Measurements from ENCODE around the gene MOCS3. TPM values are rescaled to one million over a fixed set of nuclear protein-coding genes. Genes with fewer than 3 reads are reported as not detected.

Gene MOCS3
- 1 to 10 TPM; 5.7 to 5.9 TPM for total RNA-seq

DNA sequence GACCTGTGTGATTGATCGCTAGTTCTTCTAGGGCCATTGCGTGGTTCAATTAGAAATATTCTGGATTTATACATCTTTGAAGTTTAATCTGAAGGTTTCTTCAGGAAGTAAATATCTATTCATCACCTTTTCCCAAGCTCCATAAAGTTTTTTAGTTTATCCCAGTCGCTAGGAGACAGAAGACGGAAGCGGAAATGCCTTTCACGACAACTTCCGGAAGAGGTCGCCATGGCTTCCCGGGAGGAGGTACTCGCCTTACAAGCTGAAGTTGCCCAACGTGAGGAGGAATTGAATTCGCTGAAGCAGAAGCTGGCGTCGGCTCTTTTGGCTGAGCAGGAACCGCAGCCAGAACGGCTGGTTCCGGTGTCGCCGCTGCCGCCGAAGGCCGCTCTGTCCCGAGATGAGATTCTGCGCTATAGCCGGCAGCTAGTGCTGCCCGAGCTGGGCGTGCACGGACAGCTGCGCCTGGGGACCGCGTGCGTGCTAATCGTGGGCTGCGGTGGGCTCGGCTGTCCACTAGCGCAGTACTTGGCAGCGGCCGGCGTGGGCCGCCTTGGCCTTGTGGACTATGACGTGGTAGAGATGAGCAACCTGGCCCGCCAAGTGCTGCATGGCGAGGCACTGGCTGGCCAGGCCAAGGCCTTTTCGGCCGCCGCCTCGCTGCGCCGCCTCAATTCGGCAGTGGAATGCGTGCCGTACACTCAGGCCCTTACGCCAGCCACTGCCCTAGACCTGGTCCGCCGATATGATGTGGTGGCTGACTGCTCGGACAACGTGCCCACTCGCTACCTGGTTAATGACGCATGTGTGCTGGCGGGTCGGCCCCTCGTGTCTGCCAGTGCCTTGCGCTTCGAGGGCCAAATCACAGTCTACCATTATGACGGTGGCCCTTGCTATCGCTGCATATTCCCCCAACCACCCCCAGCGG is at the start of gene MOCS3:
Gene MOCS3, plus strand, starts transcription at position 204 of the 928 bp plus-strand sequence. Its CDS starts 25 bp downstream, at position 229.
- Mint-ChIP-seq H3K9me3 (no peaks in the 10 kb centered on the region), H3K36me3 (no peaks in the 10 kb centered on the region)

DNA sequence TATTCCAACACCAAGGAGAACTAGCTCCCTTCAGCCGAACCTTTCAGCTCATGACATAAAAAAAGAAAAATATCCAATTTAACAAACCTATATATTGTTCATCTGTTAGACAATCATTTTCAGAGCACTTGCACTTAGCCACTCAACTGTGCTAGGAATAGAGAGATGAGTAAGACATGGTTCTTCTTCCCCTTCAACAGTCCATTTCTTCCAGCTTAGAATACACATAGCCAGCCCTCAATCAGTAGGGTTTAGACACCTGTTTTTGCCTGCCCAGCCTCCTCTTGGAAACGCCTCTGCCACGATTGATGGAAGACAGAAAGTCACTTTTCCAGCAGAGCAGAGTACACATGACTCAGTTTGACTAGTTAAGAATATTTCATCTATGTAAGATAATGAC is 49.2 kb upstream of the MOCS3 start:
- no peak for ATAC-seq
- H3K4me3 Mint-ChIP-seq: no peak overlapping the region
- peak overlapping the region in 1 of 2 donors; percentile 10 for H3K27ac Mint-ChIP-seq
- no peaks in the 10 kb centered on the region for H3K27me3 Mint-ChIP-seq
- H3K4me1 Mint-ChIP-seq (ENCODE audit: low read depth in 2 of 2): peaks cover 53% of the 10 kb centered on the region in 2 donors
- no peak for DNase-seq (ENCODE audit: low spot score)
- no peaks in the 10 kb centered on the region for H3K9me3 Mint-ChIP-seq
- no peaks in the 10 kb centered on the region for H3K36me3 Mint-ChIP-seq

More for the DNA sequence above, at the start of gene MOCS3:
- Mint-ChIP-seq H3K4me1 (ENCODE audit: low read depth in 2 of 2) (peaks cover 29 to 41% of the 10 kb centered on the region in 2 donors), H3K4me3 (peak within 1 kb of the TSS; percentile 95), H3K27ac (peak within 1 kb of the TSS; percentile 94 to 100), H3K27me3 (no peaks in the 10 kb centered on the region)
- ATAC-seq (peak; percentile 82 to 91), DNase-seq (ENCODE audit: low spot score) (peak; percentile 90)

- Mint-ChIP-seq H3K27ac (peak overlapping the region; percentile 30 to 42), H3K36me3 (no peaks in the 10 kb centered on the region), H3K4me1 (ENCODE audit: low read depth in 2 of 2) (peaks cover 57 to 64% of the 10 kb centered on the region in 2 donors), H3K27me3 (no peaks in the 10 kb centered on the region), H3K9me3 (no peaks in the 10 kb centered on the region), H3K4me3 (no peak overlapping the region)
- no peak for ATAC-seq
- no peak for DNase-seq (ENCODE audit: low spot score)
Observed at GRCh38 chr20:50911030-50911429, 47.6 kb upstream of the MOCS3 start.

DNA sequence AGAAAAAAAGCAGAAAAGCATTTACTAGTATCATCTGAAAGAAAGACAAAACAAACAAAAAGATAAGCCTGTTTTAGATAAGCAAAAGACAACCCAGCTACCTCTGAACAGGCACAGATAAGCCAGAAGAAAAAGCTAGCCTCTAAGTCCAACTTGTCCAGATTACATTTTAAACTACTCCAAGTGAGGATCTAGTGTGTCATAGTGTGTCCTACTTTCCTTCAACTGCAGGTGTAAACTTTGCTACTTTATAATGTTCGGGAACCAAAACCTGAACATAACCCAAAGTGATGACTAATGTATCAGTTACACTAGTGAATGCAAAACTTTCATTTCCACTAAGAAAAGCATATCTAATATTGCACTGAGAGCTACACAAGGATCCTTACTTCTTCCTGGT is 46.9 kb upstream of the MOCS3 start:
- peak overlapping the region; percentile 30 to 42 for H3K27ac Mint-ChIP-seq
- peaks cover 58 to 68% of the 10 kb centered on the region in 2 donors for H3K4me1 Mint-ChIP-seq (ENCODE audit: low read depth in 2 of 2)
- peak overlapping the region; percentile 9 for H3K4me3 Mint-ChIP-seq
- H3K9me3 Mint-ChIP-seq: no peaks in the 10 kb centered on the region
- H3K36me3 Mint-ChIP-seq: no peaks in the 10 kb centered on the region
- DNase-seq (ENCODE audit: low spot score): no peak
- H3K27me3 Mint-ChIP-seq: no peaks in the 10 kb centered on the region
- no peak for ATAC-seq

GRCh38 chr20:50913690-50914375 is 44.8 kb upstream of the MOCS3 start:
- peak; percentile 83 to 95 for ATAC-seq
- Mint-ChIP-seq H3K27ac (peak overlapping the region; percentile 6 to 34), H3K4me1 (ENCODE audit: low read depth in 2 of 2) (peaks cover 64 to 78% of the 10 kb centered on the region in 2 donors), H3K27me3 (no peaks in the 10 kb centered on the region), H3K36me3 (no peaks in the 10 kb centered on the region), H3K4me3 (no peak overlapping the region), H3K9me3 (no peaks in the 10 kb centered on the region)
- no peak for DNase-seq (ENCODE audit: low spot score)

DNA sequence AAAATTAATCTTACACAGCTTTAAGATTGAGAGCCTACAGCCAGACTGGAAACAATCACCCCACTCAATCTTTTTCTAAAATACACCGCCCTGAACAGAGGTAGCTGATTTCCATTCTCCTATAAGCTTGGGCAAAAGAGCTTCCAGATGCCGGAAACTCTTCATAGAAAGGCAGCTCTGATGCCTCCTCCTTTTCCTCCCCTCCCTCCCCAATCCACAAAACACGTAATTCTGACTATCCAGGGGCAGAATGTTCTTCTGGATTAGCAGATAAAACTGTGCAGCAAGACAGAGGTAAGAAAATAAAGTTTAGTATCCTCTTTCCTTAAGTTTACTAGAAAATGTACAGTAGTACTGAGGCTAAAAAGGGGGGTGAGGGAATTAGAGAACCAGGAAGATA is 43.2 kb upstream of the MOCS3 start:
- Mint-ChIP-seq H3K27ac (peak overlapping the region; percentile 6 to 34), H3K4me1 (ENCODE audit: low read depth in 2 of 2) (peaks cover 60 to 74% of the 10 kb centered on the region in 2 donors), H3K36me3 (no peaks in the 10 kb centered on the region), H3K27me3 (no peaks in the 10 kb centered on the region), H3K9me3 (no peaks in the 10 kb centered on the region), H3K4me3 (no peak overlapping the region)
- DNase-seq (ENCODE audit: low spot score) (no peak), ATAC-seq (no peak)

DNA sequence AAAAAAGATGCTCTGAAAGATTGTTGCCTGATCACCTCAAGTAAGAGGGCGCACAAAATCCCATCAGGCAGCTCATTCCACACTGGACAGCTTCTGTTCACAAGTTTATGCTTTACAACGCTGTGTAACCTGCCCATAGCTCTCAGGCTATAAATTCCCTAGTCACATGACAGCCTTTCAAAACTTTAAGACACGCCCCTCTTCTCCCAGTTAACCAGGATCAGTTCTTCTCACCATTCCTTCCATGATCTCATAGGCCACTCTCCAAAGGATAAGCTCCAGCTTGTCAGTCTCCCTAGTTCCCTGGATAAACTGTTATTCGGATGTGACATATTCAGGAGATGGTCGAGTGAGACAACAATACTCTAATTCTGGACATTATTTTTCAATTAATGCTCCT is 42.4 kb upstream of the MOCS3 start:
- no peaks in the 10 kb centered on the region for H3K9me3 Mint-ChIP-seq
- H3K4me3 Mint-ChIP-seq: no peak overlapping the region
- no peak for ATAC-seq
- H3K27me3 Mint-ChIP-seq: no peaks in the 10 kb centered on the region
- no peak for DNase-seq (ENCODE audit: low spot score)
- H3K36me3 Mint-ChIP-seq: no peaks in the 10 kb centered on the region
- peaks cover 57 to 76% of the 10 kb centered on the region in 2 donors for H3K4me1 Mint-ChIP-seq (ENCODE audit: low read depth in 2 of 2)
- H3K27ac Mint-ChIP-seq: peak overlapping the region; percentile 40 to 77

DNA sequence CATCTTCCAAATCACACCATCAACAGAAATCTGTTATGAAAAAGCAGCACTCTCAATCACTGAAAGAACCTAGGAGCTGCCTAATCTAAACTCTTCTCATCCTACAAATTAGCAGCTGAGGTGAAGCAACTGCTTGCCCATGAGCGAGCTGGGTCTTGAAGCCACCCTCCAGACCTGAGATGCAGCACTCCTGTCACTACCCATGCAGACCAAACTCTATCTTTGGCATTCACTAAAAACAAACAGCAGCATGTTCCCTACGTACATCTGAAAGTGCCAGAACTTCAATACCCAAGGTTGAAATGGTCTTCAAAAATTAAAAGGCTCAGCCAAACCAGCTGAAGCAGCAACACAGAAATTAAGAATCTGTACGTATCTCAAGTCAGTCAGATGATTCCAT is 41.7 kb upstream of the MOCS3 start:
- no peak for ATAC-seq
- no peak for DNase-seq (ENCODE audit: low spot score)
- Mint-ChIP-seq H3K27me3 (no peaks in the 10 kb centered on the region), H3K4me1 (ENCODE audit: low read depth in 2 of 2) (peaks cover 57 to 76% of the 10 kb centered on the region in 2 donors), H3K4me3 (no peak overlapping the region), H3K9me3 (no peaks in the 10 kb centered on the region), H3K27ac (peak overlapping the region; percentile 40 to 77), H3K36me3 (no peaks in the 10 kb centered on the region)

DNA sequence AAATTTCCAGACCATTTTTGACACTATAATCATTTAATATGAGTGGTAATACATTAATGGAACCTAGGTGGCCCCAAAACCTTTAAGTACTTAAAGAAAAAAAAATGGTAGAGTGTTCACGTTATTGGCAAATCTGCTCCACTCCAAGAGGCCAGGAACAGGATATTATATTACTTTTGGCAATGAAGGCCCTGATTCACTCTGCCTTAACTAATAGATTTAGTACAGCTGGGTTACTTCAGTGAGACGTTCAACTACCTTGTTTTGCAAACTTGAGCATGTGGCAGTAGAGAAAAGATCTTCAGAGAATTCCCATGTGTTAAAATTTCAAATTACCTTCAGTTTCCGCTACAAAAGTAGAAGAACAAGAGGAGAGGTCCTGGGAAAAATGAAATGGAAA is 40.2 kb upstream of the MOCS3 start:
- Mint-ChIP-seq H3K27me3 (no peaks in the 10 kb centered on the region), H3K4me3 (no peak overlapping the region), H3K9me3 (no peaks in the 10 kb centered on the region), H3K4me1 (ENCODE audit: low read depth in 2 of 2) (peaks cover 57 to 78% of the 10 kb centered on the region in 2 donors), H3K27ac (no peak overlapping the region), H3K36me3 (no peaks in the 10 kb centered on the region)
- DNase-seq (ENCODE audit: low spot score) (no peak), ATAC-seq (no peak)

DNA sequence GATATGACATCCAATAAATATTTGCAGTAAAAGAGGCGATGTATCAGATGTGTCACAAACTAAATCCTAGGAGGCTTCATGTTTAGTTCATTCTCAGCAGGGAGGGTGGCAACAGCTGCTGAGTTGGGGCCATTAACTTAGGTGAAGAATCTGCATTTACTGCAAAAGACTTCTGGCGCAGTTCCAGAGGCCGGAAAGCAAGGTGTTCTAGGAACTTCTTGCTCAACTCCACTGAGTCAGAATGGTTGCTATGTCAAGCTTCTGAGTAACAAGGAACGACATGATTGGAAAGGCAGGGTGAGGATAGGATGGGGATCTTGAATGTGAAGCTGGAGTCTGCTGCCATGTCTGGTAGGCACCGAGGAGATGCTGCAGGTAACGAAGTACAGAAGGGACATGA is 39.1 kb upstream of the MOCS3 start:
- H3K36me3 Mint-ChIP-seq: no peaks in the 10 kb centered on the region
- H3K27me3 Mint-ChIP-seq: no peaks in the 10 kb centered on the region
- no peak for DNase-seq (ENCODE audit: low spot score)
- peak overlapping the region in 1 of 2 donors; percentile 78 for H3K27ac Mint-ChIP-seq
- no peak overlapping the region for H3K4me3 Mint-ChIP-seq
- peaks cover 47 to 67% of the 10 kb centered on the region in 2 donors for H3K4me1 Mint-ChIP-seq (ENCODE audit: low read depth in 2 of 2)
- no peak for ATAC-seq
- no peaks in the 10 kb centered on the region for H3K9me3 Mint-ChIP-seq

DNA sequence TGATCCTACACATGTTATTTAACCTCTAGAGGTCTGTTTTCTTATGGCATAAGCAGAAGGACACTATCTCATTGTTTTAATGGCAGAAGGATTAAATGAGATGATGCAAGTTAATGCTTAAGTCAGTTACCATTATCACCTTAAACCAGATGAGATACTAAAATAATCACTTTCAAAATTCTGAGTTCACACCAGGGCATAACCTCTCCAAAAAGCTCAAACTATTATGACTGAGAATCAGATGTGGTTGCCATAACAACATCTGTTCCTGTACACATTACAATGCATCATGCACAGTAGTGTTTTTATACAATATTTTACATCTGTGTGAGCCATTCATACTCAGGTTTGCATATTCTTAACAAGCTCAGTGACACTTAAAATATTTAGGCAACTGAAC is 37.6 kb upstream of the MOCS3 start:
- DNase-seq (ENCODE audit: low spot score) (no peak), ATAC-seq (peak in 1 of 2 donors; percentile 66)
- Mint-ChIP-seq H3K4me3 (no peak overlapping the region), H3K27ac (peak overlapping the region; percentile 34 to 68), H3K27me3 (no peaks in the 10 kb centered on the region), H3K9me3 (no peaks in the 10 kb centered on the region), H3K36me3 (no peaks in the 10 kb centered on the region), H3K4me1 (ENCODE audit: low read depth in 2 of 2) (peaks cover 51 to 69% of the 10 kb centered on the region in 2 donors)

DNA sequence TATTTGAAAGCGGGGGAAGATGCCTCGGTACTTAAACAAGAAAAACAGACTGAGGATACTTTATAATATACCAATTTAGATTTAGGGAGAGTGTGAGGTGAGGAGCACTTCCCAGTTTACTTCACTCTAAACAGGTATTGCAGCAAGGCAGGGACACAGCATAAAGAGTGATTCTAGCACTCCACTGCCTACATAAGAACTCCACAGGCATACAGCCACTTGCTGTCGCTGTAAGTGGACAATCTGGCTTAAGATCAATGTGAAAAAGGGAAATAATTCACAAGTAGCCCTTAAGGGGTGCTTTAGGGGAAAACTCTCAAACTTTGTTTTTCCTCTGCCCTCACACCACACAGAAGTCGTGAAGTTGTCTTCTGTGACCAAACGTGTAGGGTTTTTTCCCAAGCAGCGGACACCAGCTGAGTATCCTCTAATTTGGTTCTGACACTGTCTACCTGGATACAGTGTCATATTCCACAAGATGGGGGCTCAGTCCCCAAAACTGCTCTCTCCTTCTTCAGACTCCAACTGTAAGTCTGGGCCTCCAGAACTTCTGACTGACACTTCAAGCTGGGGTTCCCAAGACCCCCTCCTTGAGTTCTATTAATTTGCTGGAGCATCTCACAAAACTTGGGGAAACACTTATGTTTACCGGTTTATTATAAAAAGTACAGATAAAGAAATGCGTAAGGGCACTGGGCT is 36.7 kb upstream of the MOCS3 start:
- Mint-ChIP-seq H3K4me1 (ENCODE audit: low read depth in 2 of 2) (peaks cover 44 to 60% of the 10 kb centered on the region in 2 donors), H3K36me3 (no peaks in the 10 kb centered on the region), H3K4me3 (no peak overlapping the region), H3K27ac (peak overlapping the region; percentile 34 to 68), H3K27me3 (no peaks in the 10 kb centered on the region), H3K9me3 (no peaks in the 10 kb centered on the region)
- ATAC-seq: no peak
- DNase-seq (ENCODE audit: low spot score): no peak

DNA sequence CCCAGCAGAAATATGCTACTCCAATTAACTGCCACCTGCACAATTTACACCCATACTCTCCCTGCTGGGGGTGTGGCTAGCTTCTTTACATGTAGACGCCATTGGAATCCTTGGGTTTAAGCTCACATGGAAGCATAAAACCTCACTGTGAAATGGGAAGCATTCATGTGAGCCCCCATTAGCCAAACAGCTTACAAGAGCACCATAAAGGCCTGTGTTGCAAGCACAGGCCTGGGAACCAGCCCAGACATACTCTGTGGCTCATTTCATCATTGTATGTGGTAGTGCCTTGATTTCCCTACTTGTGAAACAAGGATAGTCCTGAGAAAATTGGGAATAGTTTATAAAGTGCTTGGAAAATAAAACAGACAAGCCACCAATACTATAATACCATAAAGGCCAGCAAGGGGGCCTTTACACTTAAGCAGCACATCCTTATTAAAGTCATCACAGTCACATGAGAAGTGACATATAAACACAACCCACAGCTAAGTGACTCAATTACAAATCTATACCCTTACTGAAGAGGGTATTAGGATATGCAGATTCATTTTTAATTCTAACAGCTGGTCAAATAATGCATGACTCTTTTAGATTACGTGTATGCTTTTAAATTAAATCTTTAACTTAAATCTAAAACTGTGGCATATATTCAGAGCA is 34.2 kb upstream of the MOCS3 start:
- Mint-ChIP-seq H3K4me1 (ENCODE audit: low read depth in 2 of 2) (peaks cover 42 to 66% of the 10 kb centered on the region in 2 donors), H3K36me3 (peaks cover 13% of the 10 kb centered on the region), H3K9me3 (no peaks in the 10 kb centered on the region), H3K4me3 (no peak overlapping the region), H3K27me3 (no peaks in the 10 kb centered on the region), H3K27ac (peak overlapping the region in 1 of 2 donors; percentile 23)
- ATAC-seq (no peak), DNase-seq (ENCODE audit: low spot score) (no peak)
